Naive B cell (primary cell): Measurements from ENCODE around the gene ZSCAN26. TPM values are rescaled to one million over a fixed set of nuclear protein-coding genes. Genes with fewer than 3 reads are reported as not detected.

ENCODE experiments used
- ATAC-seq, 2 donors: fragments of 150-1000 bp; cut with Tn5 transposase; 2 replicates each; pipeline ENCODE4 v1.10.0; 2021; ENCODE audit warnings: low read depth in 2 of 2, mild to moderate bottlenecking in 2 of 2, moderate library complexity in 2 of 2
- DNase-seq: peaks from one replicate; pipeline ENCODE4 v3.0.0; 2022
- H3K27ac Mint-ChIP-seq, 6 donors: one replicate each; pipeline ENCODE4 v1.8.0; 2020 to 2022; ENCODE audit warnings: mild to moderate bottlenecking in 6 of 6, mixed read lengths in 6 of 6, moderate library complexity in 5 of 6, inconsistent platforms in 2 of 6
- H3K27me3 Mint-ChIP-seq, 3 donors: one replicate each; pipeline ENCODE4 v1.8.0; 2021 to 2022; ENCODE audit warnings: mixed read lengths in 3 of 3, mild to moderate bottlenecking in 1 of 3
- H3K36me3 Mint-ChIP-seq, 2 donors: one replicate each; pipeline ENCODE4 v1.8.0; 2020 to 2022; ENCODE audit warnings: mixed read lengths in 2 of 2, inconsistent platforms in 1 of 2, mild to moderate bottlenecking in 1 of 2
- H3K4me1 Mint-ChIP-seq, 3 donors: one replicate each; pipeline ENCODE4 v1.8.0; 2020 to 2022; ENCODE audit warnings: mixed read lengths in 3 of 3, inconsistent platforms in 1 of 3, mild to moderate bottlenecking in 1 of 3, moderate library complexity in 1 of 3
- H3K4me3 Mint-ChIP-seq, 8 donors: one replicate each; pipeline ENCODE4 v1.8.0; 2020 to 2022; ENCODE audit warnings: mild to moderate bottlenecking in 8 of 8, mixed read lengths in 8 of 8, moderate library complexity in 8 of 8, inconsistent platforms in 2 of 8
- H3K9me3 Mint-ChIP-seq, 7 donors: one replicate each; pipeline ENCODE4 v1.8.0; 2020 to 2022; ENCODE audit warnings: mixed read lengths in 7 of 7, mild to moderate bottlenecking in 5 of 7, inconsistent platforms in 2 of 7, moderate library complexity in 1 of 7
- polyA plus RNA-seq, 6 donors: library from polyadenylated mRNA; unstranded; fragments of 300-500 nt; fragmentation: Illumina TruSeq; gene quantifications; one replicate each; pipeline ENCODE4 v1.2.3, GENCODE V29; 2021; ENCODE audit warnings: low read depth in 6 of 6

Gene ZSCAN26
- polyA plus RNA-seq = 10 to 100 TPM in 5 of 6 donors, 1 to 10 TPM in 1; 4.8 to 22.1 (median 18.3) TPM

DNA sequence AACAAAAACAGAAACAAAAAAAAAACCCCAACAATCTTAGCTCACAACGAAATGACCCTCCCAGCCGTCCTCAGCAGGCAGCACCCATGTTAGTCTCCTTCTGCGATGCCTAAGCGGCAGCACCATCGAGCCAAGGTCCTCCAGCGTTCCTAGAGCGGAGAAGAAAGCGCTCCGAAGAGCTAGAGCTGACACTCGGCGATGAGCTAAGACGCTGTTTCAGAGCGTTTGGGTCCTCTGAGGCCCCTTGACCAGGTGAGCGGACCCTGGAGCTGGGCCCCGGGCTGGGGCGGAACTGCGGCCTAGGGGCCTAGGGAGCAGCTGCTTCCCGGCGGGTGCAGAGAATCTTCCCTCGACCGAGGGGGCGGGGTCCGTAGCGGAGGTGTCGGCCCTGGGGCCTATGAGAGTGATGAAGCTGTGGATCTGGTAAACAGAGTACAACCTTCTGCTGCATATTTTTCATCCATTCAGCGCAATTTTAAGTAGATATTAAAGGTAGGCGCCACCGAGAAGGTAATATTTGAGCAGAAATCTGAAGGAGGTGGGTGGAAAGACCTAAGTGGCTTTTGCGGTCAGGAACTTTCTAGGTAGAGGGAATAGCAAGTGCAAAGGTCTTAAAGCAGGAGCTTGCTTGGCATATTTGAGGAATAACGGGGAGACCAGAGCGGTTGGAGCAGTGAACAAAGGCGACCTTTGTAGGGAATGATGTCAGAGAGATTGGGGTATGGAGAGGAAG lies at the start of gene ZSCAN26:
Gene ZSCAN26 (plus strand): TSS at position 182 of the 733 bp plus-strand sequence. CDS start 4,777 bp downstream, outside the sequence.
- Mint-ChIP-seq H3K36me3 (peaks cover 0 to 3% of the 10 kb centered on the region in 2 donors), H3K4me3 (peak within 1 kb of the TSS in 1 of 8 donors; percentile 13), H3K27me3 (no peaks in the 10 kb centered on the region), H3K27ac (peak within 1 kb of the TSS in 1 of 6 donors; percentile 77), H3K4me1 (peaks cover 2 to 8% (median 4%) of the 10 kb centered on the region in 3 donors), H3K9me3 (no peaks in the 10 kb centered on the region)
- ATAC-seq (peak; percentile 96 to 97), DNase-seq (peak; percentile 82)

- Mint-ChIP-seq H3K27ac (peak overlapping the region in 1 of 6 donors; percentile 15), H3K4me3 (peak overlapping the region; percentile 81 to 93 (median 90)), H3K9me3 (peaks cover 0 to 5% (median 0%) of the 10 kb centered on the region in 7 donors), H3K27me3 (peaks cover 66 to 72% (median 68%) of the 10 kb centered on the region in 3 donors), H3K36me3 (peaks cover 0 to 7% of the 10 kb centered on the region in 2 donors), H3K4me1 (peaks cover 5 to 12% (median 10%) of the 10 kb centered on the region in 3 donors)
- ATAC-seq (no peak), DNase-seq (no peak)
Observed at GRCh38 chr6:28217890-28218289, 49.1 kb upstream of the ZSCAN26 start.

GRCh38 chr6:28218312-28219248 lies 48.4 kb upstream of the ZSCAN26 start:
- peaks cover 4 to 12% (median 10%) of the 10 kb centered on the region in 3 donors for H3K4me1 Mint-ChIP-seq
- H3K27ac Mint-ChIP-seq = peak overlapping the region in 1 of 6 donors; percentile 47
- H3K27me3 Mint-ChIP-seq = peaks cover 66 to 71% (median 67%) of the 10 kb centered on the region in 3 donors
- DNase-seq (no peak), ATAC-seq (peak; percentile 36 to 41)
- H3K4me3 Mint-ChIP-seq = peak overlapping the region; percentile 81 to 93 (median 90)
- H3K9me3 Mint-ChIP-seq = peaks cover 0 to 5% (median 0%) of the 10 kb centered on the region in 7 donors
- peaks cover 0 to 7% of the 10 kb centered on the region in 2 donors for H3K36me3 Mint-ChIP-seq

DNA sequence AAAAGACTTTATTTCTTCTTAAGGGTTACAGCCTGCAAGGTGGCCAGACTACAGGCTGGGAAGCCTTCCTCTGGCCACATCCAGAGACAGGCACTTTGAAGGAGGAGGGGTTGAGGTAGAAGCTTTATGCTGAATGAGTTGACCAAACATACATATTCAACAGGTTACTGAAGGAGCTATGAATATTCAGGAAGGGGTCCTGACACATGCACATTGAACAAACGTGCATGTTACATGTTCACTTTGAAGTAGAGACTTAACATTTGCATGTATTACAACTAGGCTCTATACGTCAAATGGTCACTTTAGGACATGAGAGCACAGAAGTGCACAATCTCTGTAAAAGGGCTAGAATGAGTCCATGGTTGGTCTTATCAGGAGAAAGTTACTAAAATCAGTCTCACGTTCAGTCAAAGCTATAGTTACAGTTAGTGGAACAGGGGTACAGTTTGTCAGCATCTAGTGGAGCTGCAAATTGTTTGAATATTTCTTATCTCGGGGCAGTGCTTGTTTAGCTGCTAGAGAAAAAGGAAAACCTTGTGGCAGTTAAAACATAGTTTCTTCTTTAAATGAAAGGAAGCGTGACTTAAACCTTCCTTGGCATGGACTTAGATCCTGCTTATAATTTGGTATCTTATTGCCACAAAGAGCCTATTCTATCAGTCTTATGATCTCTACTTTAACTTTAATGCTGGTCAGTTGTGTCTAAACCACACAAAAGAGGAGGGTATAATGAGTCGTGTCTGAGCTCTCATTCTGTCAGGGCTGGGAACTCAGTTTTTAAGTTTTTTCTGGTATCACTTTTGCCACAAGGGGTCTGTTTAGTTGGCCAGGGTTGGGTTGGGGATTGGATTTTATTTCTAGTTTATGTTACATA lies 46.4 kb upstream of the ZSCAN26 start:
- Mint-ChIP-seq H3K4me1 (peaks cover 12 to 22% (median 21%) of the 10 kb centered on the region in 3 donors), H3K4me3 (peak overlapping the region in 2 of 8 donors; percentile 87 to 93)

GRCh38 chr6:28224131-28225055 lies 42.5 kb upstream of the ZSCAN26 start:
- Mint-ChIP-seq H3K4me1 (peaks cover 19 to 35% (median 27%) of the 10 kb centered on the region in 3 donors), H3K27ac (peak overlapping the region in 5 of 6 donors; percentile 90 to 97 (median 90)), H3K27me3 (peaks cover 22 to 28% (median 27%) of the 10 kb centered on the region in 3 donors), H3K36me3 (peaks cover 5 to 15% of the 10 kb centered on the region in 2 donors), H3K4me3 (peak overlapping the region; percentile 87 to 97 (median 96)), H3K9me3 (peaks cover 0 to 2% (median 0%) of the 10 kb centered on the region in 7 donors)
- ATAC-seq = no peak
- no peak for DNase-seq

More for the DNA sequence above, 46.4 kb upstream of the ZSCAN26 start:
- ATAC-seq (no peak), DNase-seq (no peak)
- Mint-ChIP-seq H3K27ac (no peak overlapping the region), H3K27me3 (peaks cover 49 to 55% (median 50%) of the 10 kb centered on the region in 3 donors), H3K9me3 (peaks cover 0 to 5% (median 0%) of the 10 kb centered on the region in 7 donors), H3K36me3 (peaks cover 0 to 1% of the 10 kb centered on the region in 2 donors)

- Mint-ChIP-seq H3K4me1 (peaks cover 19 to 35% (median 26%) of the 10 kb centered on the region in 3 donors), H3K36me3 (peaks cover 8 to 20% of the 10 kb centered on the region in 2 donors), H3K27ac (peak within 1 kb of the TSS; percentile 76 to 97 (median 90)), H3K4me3 (peak within 1 kb of the TSS; percentile 87 to 97 (median 96)), H3K27me3 (peaks cover 19 to 24% (median 22%) of the 10 kb centered on the region in 3 donors), H3K9me3 (peaks cover 0 to 2% (median 0%) of the 10 kb centered on the region in 7 donors)
- ATAC-seq (peak; percentile 95 to 97), DNase-seq (peak; percentile 53)
Observed at GRCh38 chr6:28225056-28225834, 41.7 kb upstream of the ZSCAN26 start, which contains the start of gene ZSCAN9. ZSCAN9 (plus strand) TSS chr6:28225275; CDS start chr6:28227085, 1,810 bp downstream.

DNA sequence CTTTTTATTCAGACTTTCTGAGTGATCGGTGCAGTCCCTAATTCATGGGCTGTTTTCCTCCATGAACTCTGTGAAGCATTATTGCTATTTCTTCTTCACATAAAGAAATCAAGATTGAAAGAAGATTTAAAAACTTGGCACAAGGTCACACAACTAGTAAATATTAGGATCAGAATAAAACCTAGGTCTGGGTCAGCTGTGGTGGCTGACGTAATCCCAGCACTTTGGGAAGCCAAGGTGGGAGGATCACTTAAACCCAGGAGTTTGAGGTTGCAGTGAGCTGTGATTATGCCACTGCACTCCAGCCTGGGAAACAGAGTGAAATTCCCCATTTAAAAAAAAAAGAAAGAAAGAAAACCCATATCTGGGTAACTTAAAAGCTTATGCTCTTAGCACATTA lies 40.5 kb upstream of the ZSCAN26 start:
- Mint-ChIP-seq H3K4me3 (peak overlapping the region in 5 of 8 donors; percentile 87 to 97 (median 95)), H3K27ac (no peak overlapping the region)

GRCh38 chr6:28232785-28233184 lies 34.2 kb upstream of the ZSCAN26 start:
- Mint-ChIP-seq H3K27me3 (no peaks in the 10 kb centered on the region), H3K4me3 (no peak overlapping the region), H3K27ac (peak overlapping the region in 1 of 6 donors; percentile 54), H3K36me3 (peaks cover 22 to 38% of the 10 kb centered on the region in 2 donors), H3K9me3 (peaks cover 0 to 6% (median 2%) of the 10 kb centered on the region in 7 donors), H3K4me1 (peaks cover under 1 to 6% (median 4%) of the 10 kb centered on the region in 3 donors)
- no peak for DNase-seq
- ATAC-seq = no peak

More for the DNA sequence above, 40.5 kb upstream of the ZSCAN26 start:
- Mint-ChIP-seq H3K27me3 (peaks cover 10 to 15% (median 13%) of the 10 kb centered on the region in 3 donors), H3K4me1 (peaks cover 19 to 35% (median 26%) of the 10 kb centered on the region in 3 donors), H3K36me3 (peaks cover 14 to 27% of the 10 kb centered on the region in 2 donors), H3K9me3 (peaks cover 0 to 2% (median 0%) of the 10 kb centered on the region in 7 donors)
- no peak for DNase-seq
- no peak for ATAC-seq

DNA sequence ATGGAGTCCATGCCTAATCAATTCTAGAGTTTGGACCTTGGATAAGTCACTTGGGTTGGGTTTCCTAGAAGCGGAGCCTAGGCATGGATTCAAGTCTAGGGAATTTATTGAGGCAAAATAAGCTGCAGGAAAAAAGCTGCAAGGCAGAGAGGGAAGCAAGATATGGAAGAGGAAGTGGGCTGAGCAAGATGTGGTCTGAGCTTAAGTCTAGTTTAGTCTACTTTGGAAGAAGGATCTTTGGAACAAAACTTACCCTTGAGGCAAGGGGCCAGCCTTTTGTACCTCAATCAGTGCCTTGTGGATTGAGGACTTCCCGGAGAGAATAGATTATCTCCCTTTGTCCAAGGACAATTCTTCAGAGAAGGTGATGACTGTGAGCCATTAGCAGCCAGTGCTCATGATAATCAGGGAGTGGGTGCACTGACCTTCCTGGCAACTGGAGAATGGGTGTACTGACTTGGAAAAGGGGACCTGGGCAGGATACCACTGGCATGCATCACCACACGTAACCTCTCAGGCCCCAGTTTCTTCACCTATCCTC lies 31.0 kb upstream of the ZSCAN26 start:
- H3K36me3 Mint-ChIP-seq = peaks cover 7 to 11% of the 10 kb centered on the region in 2 donors
- ATAC-seq = no peak
- no peak for DNase-seq
- no peaks in the 10 kb centered on the region for H3K4me1 Mint-ChIP-seq
- H3K9me3 Mint-ChIP-seq = peaks cover 0 to 6% (median 2%) of the 10 kb centered on the region in 7 donors
- no peak overlapping the region for H3K4me3 Mint-ChIP-seq
- no peaks in the 10 kb centered on the region for H3K27me3 Mint-ChIP-seq
- H3K27ac Mint-ChIP-seq = peak overlapping the region in 1 of 6 donors; percentile 17

- Mint-ChIP-seq H3K9me3 (no peaks in the 10 kb centered on the region), H3K36me3 (peaks cover 6 to 9% of the 10 kb centered on the region in 2 donors), H3K27me3 (no peaks in the 10 kb centered on the region), H3K27ac (no peak overlapping the region), H3K4me1 (peaks cover 0 to 5% (median 0%) of the 10 kb centered on the region in 3 donors), H3K4me3 (no peak overlapping the region)
- no peak for DNase-seq
- ATAC-seq = no peak
Observed at GRCh38 chr6:28239636-28240035, 27.3 kb upstream of the ZSCAN26 start.
